IMR-90 (cell line): ENCODE measurements around the gene AMIGO3. TPM values are rescaled to one million over a fixed set of nuclear protein-coding genes. Genes with fewer than 3 reads are reported as not detected.

ENCODE experiments used
- ATAC-seq: fragments of 200-7000 bp; cut with Tn5 transposase; 2 replicates; pipeline ENCODE4 v1.9.1; 2020; ENCODE audit warnings: low read depth, mild to moderate bottlenecking, moderate library complexity
- BruUV-seq: library from RNA; stranded (reverse); fragments of 400-500 nt; replicated peaks from 2 replicates; lab custom pipeline; 2021; lab: Mats Ljungman, UMichigan
- CTCF ChIA-PET: fragments of 300-600 bp; formaldehyde crosslinking; extraction: SDS; loops from one replicate; lab custom pipeline; 2021; ENCODE audit warnings: antibody characterized with exemption; lab: Yijun Ruan, JAX
- POLR2A ChIA-PET: fragments of 300-600 bp; sonication (Branson Sonifier 250); formaldehyde crosslinking; loops from one replicate; lab custom pipeline; 2022; ENCODE audit warnings: antibody characterized with exemption; ENCODE audit not compliant: unreplicated experiment; lab: Charles Lee
- DNase-seq: peaks from one replicate; pipeline ENCODE4 v3.0.0; 2013
- H2AFZ ChIP-seq: replicated peaks from 2 replicates; pipeline ENCODE3; 2013; ENCODE audit warnings: low read length, mild to moderate bottlenecking; ENCODE audit not compliant: poor library complexity
- H2AK5ac ChIP-seq: 2 replicates; pipeline ENCODE4 v1.6.1; 2013; ENCODE audit warnings: low read depth, low read length, inconsistent platforms
- H2AK9ac ChIP-seq: replicated peaks from 2 replicates; pipeline ENCODE3; 2013; ENCODE audit warnings: mild to moderate bottlenecking, low read depth, low read length, moderate library complexity; ENCODE audit not compliant: poor library complexity
- H2BK120ac ChIP-seq: 2 replicates; pipeline ENCODE4 v1.6.1; 2013; ENCODE audit warnings: low read depth, low read length, inconsistent platforms
- H2BK15ac ChIP-seq: 3 replicates; pipeline ENCODE4 v1.6.1; 2013; ENCODE audit warnings: low read depth, low read length, inconsistent platforms
- H2BK20ac ChIP-seq: 2 replicates; pipeline ENCODE4 v1.6.1; 2013; ENCODE audit warnings: low read depth, mild to moderate bottlenecking, inconsistent platforms, low read length, moderate library complexity
- H2BK5ac ChIP-seq: 2 replicates; pipeline ENCODE4 v1.6.1; 2013; ENCODE audit warnings: mild to moderate bottlenecking, low read depth, low read length, inconsistent platforms; ENCODE audit not compliant: poor library complexity, severe bottlenecking
- H3K14ac ChIP-seq: replicated peaks from 2 replicates; pipeline ENCODE4 v1.6.1; 2013; ENCODE audit warnings: low read depth, low read length, inconsistent platforms
- H3K18ac ChIP-seq: 2 replicates; pipeline ENCODE4 v1.6.1; 2013; ENCODE audit warnings: low read depth, low read length, control low read depth
- H3K23ac ChIP-seq: 2 replicates; pipeline ENCODE4 v1.6.1; 2013; ENCODE audit warnings: low read depth, low read length, inconsistent platforms
- H3K27ac ChIP-seq: 2 replicates; pipeline ENCODE4 v1.5.1; 2013; ENCODE audit warnings: mild to moderate bottlenecking, control low read depth, low read length; ENCODE audit not compliant: insufficient read depth
- H3K27me3 ChIP-seq: 2 replicates; pipeline ENCODE4 v1.6.1; 2013; ENCODE audit warnings: low read length; ENCODE audit not compliant: control insufficient read depth, insufficient read depth
- H3K36me3 ChIP-seq: 2 replicates; pipeline ENCODE4 v1.6.1; 2013; ENCODE audit warnings: low read length, mixed read lengths; ENCODE audit not compliant: control insufficient read depth, insufficient read depth
- H3K4ac ChIP-seq: 2 replicates; pipeline ENCODE4 v1.6.1; 2013; ENCODE audit warnings: low read depth, low read length, inconsistent platforms
- H3K4me1 ChIP-seq: 2 replicates; pipeline ENCODE4 v1.6.1; 2013; ENCODE audit warnings: low read length, mixed read lengths; ENCODE audit not compliant: control insufficient read depth, insufficient read depth
- H3K4me2 ChIP-seq: 2 replicates; pipeline ENCODE4 v1.6.1; 2013; ENCODE audit warnings: low read depth, mild to moderate bottlenecking, control low read depth, low read length, moderate library complexity
- H3K4me3 ChIP-seq: 2 replicates; pipeline ENCODE4 v1.5.1; 2013; ENCODE audit warnings: low read depth, mild to moderate bottlenecking, control low read depth, low read length, moderate library complexity; ENCODE audit not compliant: insufficient read depth
- H3K56ac ChIP-seq: 2 replicates; pipeline ENCODE4 v1.6.1; 2013; ENCODE audit warnings: low read length, inconsistent platforms; ENCODE audit not compliant: insufficient read depth; ENCODE audit errors: extremely low read depth
- H3K79me1 ChIP-seq, 2 experiments: 2 replicates each; pipeline ENCODE4 v1.6.1; 2013; ENCODE audit warnings: low read length in 2 of 2, inconsistent platforms in 1 of 2, low read depth in 1 of 2
- H3K9ac ChIP-seq: 2 replicates; pipeline ENCODE4 v1.6.1; 2013; ENCODE audit warnings: low read depth, low read length, control low read depth
- H3K9me1 ChIP-seq: 2 replicates; pipeline ENCODE4 v1.6.1; 2013; ENCODE audit warnings: low read length, inconsistent platforms; ENCODE audit not compliant: insufficient read depth
- H3K9me3 ChIP-seq: 2 replicates; pipeline ENCODE4 v1.6.1; 2013; ENCODE audit warnings: low read length; ENCODE audit not compliant: control insufficient read depth, insufficient read depth
- H4K20me1 ChIP-seq: 2 replicates; pipeline ENCODE4 v1.6.1; 2013; ENCODE audit warnings: low read length, inconsistent platforms; ENCODE audit not compliant: insufficient read depth
- H4K5ac ChIP-seq: 2 replicates; pipeline ENCODE4 v1.6.1; 2013; ENCODE audit warnings: mild to moderate bottlenecking, low read depth, low read length, control low read depth
- H4K8ac ChIP-seq, 2 experiments: 2 replicates each; pipeline ENCODE4 v1.6.1; 2013; ENCODE audit warnings: low read depth in 2 of 2, low read length in 2 of 2, control low read depth in 1 of 2, inconsistent platforms in 1 of 2
- H4K91ac ChIP-seq: 2 replicates; pipeline ENCODE4 v1.6.1; 2013; ENCODE audit warnings: low read depth, low read length, inconsistent platforms; ENCODE audit not compliant: insufficient read depth
- CEBPB ChIP-seq: IDR thresholded peaks from 2 replicates; pipeline ENCODE4 v1.6.1; 2012; ENCODE audit warnings: low read depth, low read length, improper control_type of control experiment
- CHD1 ChIP-seq: IDR thresholded peaks from 2 replicates; pipeline ENCODE4 v1.6.1; 2012; ENCODE audit warnings: low read depth, low read length, improper control_type of control experiment
- ELK1 ChIP-seq: fragments of 150-350 bp; IDR thresholded peaks from 2 replicates; pipeline ENCODE4 v1.6.1; 2016; ENCODE audit warnings: low read depth, mild to moderate bottlenecking, low read length, moderate library complexity, borderline replicate concordance
- MAFK ChIP-seq: IDR thresholded peaks from 2 replicates; pipeline ENCODE4 v1.6.1; 2012; ENCODE audit warnings: low read depth, low read length, improper control_type of control experiment
- MAZ ChIP-seq: IDR thresholded peaks from 2 replicates; pipeline ENCODE4 v1.6.1; 2012; ENCODE audit warnings: low read depth, mild to moderate bottlenecking, low read length, improper control_type of control experiment, moderate library complexity, borderline replicate concordance
- RAD21 ChIP-seq: IDR thresholded peaks from 2 replicates; pipeline ENCODE4 v1.6.1; 2012; ENCODE audit warnings: low read length, improper control_type of control experiment
- RCOR1 ChIP-seq: IDR thresholded peaks from 2 replicates; pipeline ENCODE4 v1.6.1; 2012; ENCODE audit warnings: mild to moderate bottlenecking, low read length, improper control_type of control experiment; ENCODE audit not compliant: insufficient replicate concordance
- RFX5 ChIP-seq: IDR thresholded peaks from 2 replicates; pipeline ENCODE4 v1.8.0; 2012; ENCODE audit warnings: low read depth, mild to moderate bottlenecking, low read length, moderate library complexity
- WGBS, 2 experiments: methylation state at CpG; one replicate each; pipeline versions ENCODE4 v1.1.5 to v1.1.7; 2013; ENCODE audit warnings: missing lambda C conversion rate in 2 of 2; ENCODE audit not compliant: insufficient read length in 1 of 2; ENCODE audit errors: extremely low coverage in 2 of 2; 5-methylcytosine and 5-hydroxymethylcytosine counted together
- dilution Hi-C: fragments of 300-500 bp; cut with HindIII; formaldehyde crosslinking; loops from one replicate; pipeline ENCODE4 v1.14.3; 2018; ENCODE audit warnings: low sequenced_read_pairs; ENCODE audit not compliant: unreplicated experiment
- in situ Hi-C: fragments of 300-500 bp; cut with MboI; formaldehyde crosslinking; loops from 3 replicates; pipeline ENCODE4 v1.14.3; 2019; ENCODE audit warnings: low sequenced_read_pairs, inconsistent platforms, mixed read lengths
- intact Hi-C: fragments of 100-400 bp; cut with micrococcal nuclease; formaldehyde crosslinking; loops from 2 replicates; pipeline ENCODE4 v1.10.0; 2022
- polyA plus RNA-seq, 3 experiments: library from polyadenylated mRNA; depleted of rRNA; stranded (reverse); fragments of >200 nt; gene quantifications; 2 replicates each; pipeline ENCODE4 v1.2.3, GENCODE V29; 2012; ENCODE audit warnings: low replicate concordance in 1 of 3
- total RNA-seq: library from RNA; depleted of rRNA; stranded (reverse); fragments of >200 nt; gene quantifications from 2 replicates; pipeline ENCODE4 v1.2.3, GENCODE V29; 2012

AMIGO3 gene
- total and polyA plus RNA-seq, 2 of the 4 experiments (the other 2 are of a cell fraction), result 1.5 TPM; not detected in 1

GRCh38 chr3:49763981-49764380 lies 44.5 kb upstream of the AMIGO3 start:
- in situ Hi-C loops, result no loop called here
- peaks cover 52% of the 10 kb centered on the region for H4K20me1 ChIP-seq
- dilution Hi-C loops, result no loop called here

More at GRCh38 chr3:49763981-49764380, 44.5 kb upstream of the AMIGO3 start:
- Histone ChIP-seq H3K9ac (no peak overlapping the region), H4K8ac (no peak overlapping the region), H3K79me1 (peaks cover 30 to 53% of the 10 kb centered on the region in 2 experiments), H2AFZ (no peak overlapping the region), H3K4me2 (no peak overlapping the region), H2AK5ac (no peak overlapping the region), H3K27me3 (no peaks in the 10 kb centered on the region), H2BK20ac (no peak overlapping the region), H3K36me3 (peaks cover 7% of the 10 kb centered on the region), H4K5ac (no peak overlapping the region), H3K4me1 (no peaks in the 10 kb centered on the region), H3K9me3 (no peaks in the 10 kb centered on the region), H2AK9ac (no peak overlapping the region), H3K14ac (no peak overlapping the region), H3K18ac (no peak overlapping the region), H3K4ac (no peak overlapping the region), H3K27ac (no peak overlapping the region), H3K4me3 (no peak overlapping the region), H3K9me1 (peaks cover 5% of the 10 kb centered on the region; the same call in 1 of the 2 replicates), H3K23ac (no peak overlapping the region), H3K56ac (no peak overlapping the region), H2BK5ac (no peak overlapping the region), H2BK15ac (no peak overlapping the region), H2BK120ac (no peak overlapping the region), H4K91ac (no peak overlapping the region)
- intact Hi-C loops, result no loop called here
- POLR2A ChIA-PET, result no interaction called here
- BruUV-seq, result no TSS peak
- no CpG with 5 or more reads among the region's 4 CpGs for WGBS, 2 experiments
- TF ChIP-seq RCOR1 (no peak), RAD21 (no peak), CEBPB (no peak), CHD1 (no peak), ELK1 (no peak), RFX5 (no peak), MAZ (no peak), MAFK (no peak)
- ATAC-seq (no peak), DNase-seq (no peak)
- CTCF ChIA-PET, result no interaction called here
